A549 (cell line): ENCODE results near the gene MEF2C.

ENCODE experiments used
- CTCF ChIP-seq: fragments of >200 bp; sonication (Bioruptor Twin); formaldehyde crosslinking; IDR thresholded peaks from 3 replicates; pipeline ENCODE4 v1.5.1; 2016
- ELK1 ChIP-seq: fragments of 150-350 bp; IDR thresholded peaks from 2 replicates; pipeline ENCODE4 v1.6.1; 2014; ENCODE audit warnings: low read depth, mild to moderate bottlenecking, low read length
- HDAC2 ChIP-seq: fragments of 200-600 bp; sonication (generic); IDR thresholded peaks from 2 replicates; pipeline ENCODE4 v1.6.1; 2016
- POLR2A ChIP-seq: IDR thresholded peaks from 2 replicates; pipeline ENCODE4 v1.6.1; 2012; ENCODE audit warnings: mild to moderate bottlenecking, low read length
- RFX5 ChIP-seq: fragments of 450-650 bp; IDR thresholded peaks from 2 replicates; pipeline ENCODE4 v1.7.1; 2014; ENCODE audit warnings: antibody characterized with exemption, mild to moderate bottlenecking, moderate library complexity
- SMC3 ChIP-seq: fragments of >200 bp; sonication (Bioruptor Twin); formaldehyde crosslinking; IDR thresholded peaks from 3 replicates; pipeline ENCODE4 v1.6.1; 2018; ENCODE audit warnings: inconsistent platforms
- TF ChIP-seq, protein P1 (sequence below): IDR thresholded peaks from 2 replicates; pipeline ENCODE4 v1.6.1; 2012

- no peak for TF ChIP-seq POLR2A
- no peak for TF ChIP-seq HDAC2
- TF ChIP-seq RFX5 = no peak
- TF ChIP-seq CTCF = no peak
- no peak for TF ChIP-seq ELK1
- TF ChIP-seq SMC3 = no peak
- TF ChIP-seq, protein P1, sequence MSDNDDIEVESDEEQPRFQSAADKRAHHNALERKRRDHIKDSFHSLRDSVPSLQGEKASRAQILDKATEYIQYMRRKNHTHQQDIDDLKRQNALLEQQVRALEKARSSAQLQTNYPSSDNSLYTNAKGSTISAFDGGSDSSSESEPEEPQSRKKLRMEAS = no peak
These were observed 46.7 kb downstream of the MEF2C start for GRCh38 chr5:88836195-88836838.
